Fibroblast of lung (primary cell): ENCODE measurements around the gene FZD10.

ENCODE experiments used
- CTCF ChIP-seq, 2 donors: IDR thresholded peaks in 1 of 2; conservative IDR thresholded peaks in 1 of 2; 1 replicate in 1 of 2; 2 replicates in 1 of 2; pipeline ENCODE4 v1.5.1; 2011 to 2012; ENCODE audit warnings: low read length in 2 of 2, control low read depth in 1 of 2, inconsistent platforms in 1 of 2, low read depth in 1 of 2, mild to moderate bottlenecking in 1 of 2
- EZH2 ChIP-seq: IDR thresholded peaks from 2 replicates; pipeline ENCODE4 v1.5.1; 2012; ENCODE audit warnings: low read length, control low read depth, mild to moderate bottlenecking; ENCODE audit errors: missing control alignments

- TF ChIP-seq CTCF (conservative IDR thresholded peaks at IDR 0.05 in 1 of 2, IDR thresholded peaks at IDR 0.05 in 1 of 2; ENCODE audit: low read depth in 1 of 2, low read length in 2 of 2), result no peak
- TF ChIP-seq EZH2, result no peak
Observed at GRCh38 chr12:130128790-130129735, 33.2 kb upstream of the FZD10 start.
